Neural progenitor cell (in vitro differentiated cells): ENCODE data around the gene TBX5. TPM values are rescaled to one million over a fixed set of nuclear protein-coding genes. Genes with fewer than 3 reads are reported as not detected.

ENCODE experiments used
- DNase-seq: peaks from one replicate; pipeline ENCODE4 v3.0.0-alpha.2; 2016; ENCODE audit warnings: low spot score
- H2AFZ ChIP-seq: fragments of 200-600 bp; sonication (generic); replicated peaks from 2 replicates; pipeline ENCODE4 v1.6.1; 2016; ENCODE audit warnings: antibody characterized with exemption
- H3F3A ChIP-seq: fragments of 200-600 bp; sonication (generic); 2 replicates; pipeline ENCODE4 v1.6.1; 2016; ENCODE audit warnings: antibody characterized with exemption, low read depth
- H3K27ac ChIP-seq: fragments of 200-600 bp; sonication (generic); 2 replicates; pipeline ENCODE4 v1.5.1; 2016; ENCODE audit warnings: mild to moderate bottlenecking
- H3K27me3 ChIP-seq: fragments of 200-600 bp; sonication (generic); 2 replicates; pipeline ENCODE4 v1.6.1; 2016; ENCODE audit warnings: mild to moderate bottlenecking, moderate library complexity
- H3K36me3 ChIP-seq: fragments of 200-600 bp; sonication (generic); 2 replicates; pipeline ENCODE4 v1.5.1; 2016
- H3K4me1 ChIP-seq: fragments of 200-600 bp; sonication (generic); 2 replicates; pipeline ENCODE4 v1.6.1; 2016; ENCODE audit warnings: mixed run types
- H3K4me2 ChIP-seq: fragments of 200-600 bp; sonication (generic); 2 replicates; pipeline ENCODE4 v1.6.1; 2016
- H3K4me3 ChIP-seq: fragments of 200-600 bp; sonication (generic); 2 replicates; pipeline ENCODE4 v1.5.1; 2016
- H3K79me2 ChIP-seq: fragments of 200-600 bp; sonication (generic); 2 replicates; pipeline ENCODE4 v1.6.1; 2016; ENCODE audit warnings: low read depth
- H3K9ac ChIP-seq: fragments of 200-600 bp; sonication (generic); 2 replicates; pipeline ENCODE4 v1.6.1; 2016
- H3K9me3 ChIP-seq: fragments of 200-600 bp; sonication (generic); 2 replicates; pipeline ENCODE4 v1.5.1; 2016; ENCODE audit warnings: low read depth
- H4K20me1 ChIP-seq: fragments of 200-600 bp; sonication (generic); 2 replicates; pipeline ENCODE4 v1.6.1; 2016; ENCODE audit warnings: low read depth
- H3K27ac Mint-ChIP-seq: 3 replicates; pipeline ENCODE4 v1.8.0; 2021; ENCODE audit warnings: mixed read lengths
- H3K27me3 Mint-ChIP-seq: 2 replicates; pipeline ENCODE4 v1.8.0; 2022; ENCODE audit warnings: low read depth, mild to moderate bottlenecking, inconsistent platforms, moderate library complexity, mixed read lengths; ENCODE audit not compliant: insufficient read depth
- H3K36me3 Mint-ChIP-seq: 3 replicates; pipeline ENCODE4 v1.8.0; 2021; ENCODE audit warnings: mixed read lengths
- H3K4me1 Mint-ChIP-seq: 3 replicates; pipeline ENCODE4 v1.8.0; 2021; ENCODE audit warnings: mixed read lengths
- H3K4me3 Mint-ChIP-seq: 3 replicates; pipeline ENCODE4 v1.8.0; 2021; ENCODE audit warnings: mild to moderate bottlenecking, moderate library complexity, mixed read lengths
- H3K9me3 Mint-ChIP-seq: 3 replicates; pipeline ENCODE4 v1.8.0; 2020; ENCODE audit warnings: mixed read lengths
- EZH2 ChIP-seq: fragments of 200-600 bp; sonication (generic); IDR thresholded peaks from 2 replicates; pipeline ENCODE4 v1.6.1; 2017; ENCODE audit warnings: antibody characterized with exemption, mild to moderate bottlenecking, moderate library complexity
- EZH2phosphoT487 ChIP-seq: fragments of 200-600 bp; sonication (generic); IDR thresholded peaks from 2 replicates; pipeline ENCODE4 v1.6.1; 2017; ENCODE audit warnings: antibody characterized with exemption
- total RNA-seq: library from RNA; depleted of rRNA; stranded (reverse); fragments of >200 nt; gene quantifications from 2 replicates; pipeline ENCODE4 v1.2.3, GENCODE V29; 2015; ENCODE audit warnings: low replicate concordance
- TF ChIP-seq, protein P1 (sequence below): fragments of 200-600 bp; sonication (generic); IDR thresholded peaks from 2 replicates; pipeline ENCODE4 v1.5.1; 2017; ENCODE audit warnings: antibody characterized with exemption, mild to moderate bottlenecking

TBX5 gene
- total RNA-seq, 1 donor from 2014 or later = not detected

DNA sequence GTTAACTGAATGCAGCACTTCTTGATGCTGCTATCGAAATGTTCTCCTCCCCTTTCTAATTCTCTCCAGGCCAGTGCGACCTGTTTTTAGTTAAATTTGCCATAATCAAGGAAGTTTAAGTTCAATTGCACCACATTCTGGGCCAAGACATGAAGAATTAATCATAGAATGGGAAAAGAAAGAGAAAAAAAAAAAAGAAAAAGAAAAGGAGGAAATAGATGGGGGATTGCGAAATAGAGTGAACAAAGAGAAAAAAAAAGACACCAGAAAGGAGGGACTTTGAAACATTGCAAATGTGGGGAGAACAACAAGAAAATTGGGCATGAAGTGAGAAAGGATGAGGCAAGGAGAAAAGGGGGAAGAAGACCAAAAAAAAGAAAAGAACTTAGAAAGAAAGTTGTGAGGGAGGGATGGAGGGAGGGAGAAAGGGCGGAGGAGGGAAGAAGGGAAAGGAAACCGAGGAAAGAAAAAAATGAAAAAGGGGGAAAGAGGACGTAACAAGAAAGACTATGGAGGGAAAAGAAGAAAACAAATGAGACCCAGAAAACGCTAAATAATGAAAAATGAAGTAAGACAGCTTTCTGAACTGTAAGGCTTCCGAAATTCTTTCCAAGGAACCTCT is 32.8 kb upstream of the TBX5 start:
- DNase-seq = no peak
- TF ChIP-seq EZH2phosphoT487 (no peak), EZH2 (no peak)
- TF ChIP-seq, protein P1, sequence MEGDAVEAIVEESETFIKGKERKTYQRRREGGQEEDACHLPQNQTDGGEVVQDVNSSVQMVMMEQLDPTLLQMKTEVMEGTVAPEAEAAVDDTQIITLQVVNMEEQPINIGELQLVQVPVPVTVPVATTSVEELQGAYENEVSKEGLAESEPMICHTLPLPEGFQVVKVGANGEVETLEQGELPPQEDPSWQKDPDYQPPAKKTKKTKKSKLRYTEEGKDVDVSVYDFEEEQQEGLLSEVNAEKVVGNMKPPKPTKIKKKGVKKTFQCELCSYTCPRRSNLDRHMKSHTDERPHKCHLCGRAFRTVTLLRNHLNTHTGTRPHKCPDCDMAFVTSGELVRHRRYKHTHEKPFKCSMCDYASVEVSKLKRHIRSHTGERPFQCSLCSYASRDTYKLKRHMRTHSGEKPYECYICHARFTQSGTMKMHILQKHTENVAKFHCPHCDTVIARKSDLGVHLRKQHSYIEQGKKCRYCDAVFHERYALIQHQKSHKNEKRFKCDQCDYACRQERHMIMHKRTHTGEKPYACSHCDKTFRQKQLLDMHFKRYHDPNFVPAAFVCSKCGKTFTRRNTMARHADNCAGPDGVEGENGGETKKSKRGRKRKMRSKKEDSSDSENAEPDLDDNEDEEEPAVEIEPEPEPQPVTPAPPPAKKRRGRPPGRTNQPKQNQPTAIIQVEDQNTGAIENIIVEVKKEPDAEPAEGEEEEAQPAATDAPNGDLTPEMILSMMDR = no peak
- Mint-ChIP-seq H3K36me3 (no peaks in the 10 kb centered on the region), H3K4me1 (no peaks in the 10 kb centered on the region), H3K27me3 (peaks cover 76% of the 10 kb centered on the region), H3K27ac (no peak overlapping the region), H3K9me3 (no peaks in the 10 kb centered on the region), H3K4me3 (no peak overlapping the region)
- no peaks in the 10 kb centered on the region for H3K79me2 ChIP-seq
- H3K27ac ChIP-seq = no peak overlapping the region
- H3F3A ChIP-seq = peaks cover 6% of the 10 kb centered on the region
- H3K4me2 ChIP-seq = no peak overlapping the region
- H3K9ac ChIP-seq = no peak overlapping the region
- no peaks in the 10 kb centered on the region for H3K36me3 ChIP-seq
- peaks cover 100% of the 10 kb centered on the region for H3K27me3 ChIP-seq
- no peak overlapping the region for H3K4me3 ChIP-seq
- H3K9me3 ChIP-seq = no peaks in the 10 kb centered on the region
- H4K20me1 ChIP-seq = peaks cover 66% of the 10 kb centered on the region
- H3K4me1 ChIP-seq = no peaks in the 10 kb centered on the region
- no peak overlapping the region for H2AFZ ChIP-seq

DNA sequence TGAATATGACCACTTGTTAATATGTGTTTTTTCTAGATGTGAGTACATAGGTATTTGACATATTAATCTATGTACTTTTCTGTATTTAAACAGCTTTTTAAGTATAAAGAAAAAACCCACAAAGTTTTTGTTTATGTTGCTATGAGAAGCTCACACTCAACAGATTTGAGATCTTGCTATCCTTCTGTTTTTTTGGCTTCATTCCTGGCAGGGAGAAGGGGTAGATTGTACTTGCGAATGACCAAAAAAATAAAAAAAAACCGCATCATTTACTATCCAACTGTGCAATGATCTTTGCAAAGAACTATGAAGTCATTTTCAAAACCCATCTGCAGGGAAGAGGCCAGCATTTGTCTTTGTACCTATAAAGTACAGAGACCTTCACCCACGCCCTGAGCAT is 28.4 kb upstream of the TBX5 start:
- Histone ChIP-seq H3K9me3 (no peaks in the 10 kb centered on the region), H4K20me1 (peaks cover 22% of the 10 kb centered on the region), H3K9ac (no peak overlapping the region), H3K27ac (no peak overlapping the region), H3F3A (no peaks in the 10 kb centered on the region), H3K36me3 (no peaks in the 10 kb centered on the region), H3K79me2 (no peaks in the 10 kb centered on the region), H2AFZ (no peak overlapping the region), H3K4me3 (no peak overlapping the region), H3K4me1 (no peaks in the 10 kb centered on the region), H3K27me3 (peaks cover 100% of the 10 kb centered on the region), H3K4me2 (no peak overlapping the region)
- TF ChIP-seq EZH2 (no peak), EZH2phosphoT487 (no peak)
- TF ChIP-seq, protein P1 = no peak
- Mint-ChIP-seq H3K4me3 (no peak overlapping the region), H3K9me3 (no peaks in the 10 kb centered on the region), H3K27me3 (peaks cover 43% of the 10 kb centered on the region), H3K4me1 (no peaks in the 10 kb centered on the region), H3K27ac (no peak overlapping the region), H3K36me3 (no peaks in the 10 kb centered on the region)
- no peak for DNase-seq

DNA sequence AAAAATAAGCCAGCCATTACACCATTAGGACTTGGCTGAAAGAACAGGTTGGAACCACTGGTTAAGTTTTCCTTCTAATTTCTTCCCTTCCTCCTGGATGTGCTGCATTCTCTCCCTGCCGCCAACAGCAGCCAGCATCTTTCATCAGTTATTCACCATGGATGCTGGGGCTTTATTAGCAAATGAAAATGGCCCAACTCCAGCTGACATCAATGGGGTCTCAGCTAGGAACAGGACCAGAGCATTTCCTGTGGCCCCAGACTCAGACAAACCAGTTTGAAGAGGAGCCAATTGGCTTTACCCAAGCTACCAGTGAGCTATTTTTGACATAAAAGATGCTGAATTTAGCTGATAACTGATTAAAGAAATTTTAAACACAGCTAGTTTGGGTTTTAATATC is 26.0 kb upstream of the TBX5 start:
- H3K9ac ChIP-seq = no peak overlapping the region

More for the DNA sequence above, 26.0 kb upstream of the TBX5 start:
- H4K20me1 ChIP-seq = no peaks in the 10 kb centered on the region
- H3K4me1 ChIP-seq = no peaks in the 10 kb centered on the region
- no peak overlapping the region for H3K4me3 ChIP-seq
- H3K27ac ChIP-seq = no peak overlapping the region
- H3K4me1 Mint-ChIP-seq = no peaks in the 10 kb centered on the region
- no peak overlapping the region for H2AFZ ChIP-seq
- TF ChIP-seq EZH2 (no peak), EZH2phosphoT487 (no peak)
- TF ChIP-seq, protein P1 = no peak
- H3K36me3 Mint-ChIP-seq = no peaks in the 10 kb centered on the region
- H3K4me2 ChIP-seq = no peak overlapping the region
- H3F3A ChIP-seq = no peaks in the 10 kb centered on the region
- H3K27ac Mint-ChIP-seq = no peak overlapping the region
- no peak for DNase-seq
- no peak overlapping the region for H3K4me3 Mint-ChIP-seq
- H3K27me3 Mint-ChIP-seq = peaks cover 28% of the 10 kb centered on the region
- H3K79me2 ChIP-seq = no peaks in the 10 kb centered on the region
- no peaks in the 10 kb centered on the region for H3K9me3 Mint-ChIP-seq
- no peaks in the 10 kb centered on the region for H3K9me3 ChIP-seq
- H3K36me3 ChIP-seq = no peaks in the 10 kb centered on the region
- peaks cover 100% of the 10 kb centered on the region for H3K27me3 ChIP-seq
